Measurements from ENCODE around the gene TRIP12. TPM values are rescaled to one million over a fixed set of nuclear protein-coding genes. Genes with fewer than 3 reads are reported as not detected.

Gene TRIP12
- total and polyA plus RNA-seq, 2 donors (not counting 3 experiments of a cell fraction or from before 2014, with no cell fraction given) = 53.8 to 278 TPM

DNA sequence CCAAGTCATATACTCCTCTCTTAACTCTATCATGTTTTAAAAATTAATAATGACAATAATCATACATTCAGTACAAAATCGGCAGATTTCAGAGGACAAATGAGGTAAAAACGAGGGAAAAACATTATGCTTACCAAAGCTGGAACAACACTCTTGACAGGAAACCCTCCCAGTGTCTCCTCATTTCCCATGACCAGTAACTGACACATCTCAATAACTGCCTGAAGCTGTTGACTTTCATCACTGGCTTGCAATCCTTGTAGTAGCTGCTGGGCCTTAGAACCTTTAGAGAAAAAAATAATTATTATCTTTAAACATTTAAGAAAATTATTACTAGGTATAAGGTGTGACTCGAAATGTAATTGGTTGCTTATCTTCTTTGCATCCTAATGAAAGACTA is 103.6 kb downstream of the TRIP12 start:
- H3K4me1 ChIP-seq (ENCODE audit: control insufficient read depth, extremely low read depth, insufficient read depth, low read length) = peaks cover 23% of the 10 kb centered on the region
- intact Hi-C loops (cut with micrococcal nuclease) (no loop called here), dilution Hi-C loops (cut with MboI; ENCODE audit: extremely low pct_ligation_motif_present, low sequenced_read_pairs) (no loop called here)
- no peak for DNase-seq (ENCODE audit: low read depth, low spot score)
- no peak overlapping the region for H3K27ac ChIP-seq (ENCODE audit: insufficient read depth, low read depth, low read length)
- H3K4me3 ChIP-seq (replicated peaks in 1 of 3; ENCODE audit: insufficient read depth in 1 of 3, low read depth in 1 of 3, low read length in 3 of 3) = no peak overlapping the region
- H3K27me3 ChIP-seq (ENCODE audit: control insufficient read depth in 2 of 2, insufficient read depth in 2 of 2, low read length in 2 of 2) = no peaks in the 10 kb centered on the region
- H3K79me2 ChIP-seq (ENCODE audit: control insufficient read depth, insufficient read depth, low read length) = no peaks in the 10 kb centered on the region
- no peak for FAIRE-seq
- H3K9me3 ChIP-seq (replicated peaks; ENCODE audit: control insufficient read depth, insufficient read depth, low read length) = no peaks in the 10 kb centered on the region
- no TSS peak for BruUV-seq (replicated peaks)
- CTCF ChIA-PET = interaction anchor here (1.2 kb wide), 1 partner anchor 17 kb away, joined by 4 read pairs; no protein-coding TSS in a partner anchor
- POLR2A ChIA-PET = no interaction called here
- no peak for TF ChIP-seq JUN (IDR thresholded peaks at IDR 0.05; ENCODE audit: borderline replicate concordance, insufficient read depth, insufficient read length, low read depth)
- TF ChIP-seq FOS (IDR thresholded peaks at IDR 0.05; ENCODE audit: borderline replicate concordance, insufficient read depth, low read length) = peak; percentile 44
- H3K9ac ChIP-seq (replicated peaks; ENCODE audit: extremely low read depth, insufficient read depth, low read length) = no peak overlapping the region
- peaks cover 3% of the 10 kb centered on the region for H4K20me1 ChIP-seq (replicated peaks; ENCODE audit: control insufficient read depth, extremely low read depth, insufficient read depth, low read length)
- H3K9me1 ChIP-seq (replicated peaks; ENCODE audit: control insufficient read depth, extremely low read depth, insufficient read depth, low read length) = no peaks in the 10 kb centered on the region
- no peaks in the 10 kb centered on the region for H3K36me3 ChIP-seq (ENCODE audit: control insufficient read depth in 2 of 2, extremely low read depth in 1 of 2, insufficient read depth in 2 of 2, low read length in 2 of 2)
- H2AFZ ChIP-seq (ENCODE audit: low read depth, low read length) = no peak overlapping the region
- H3K4me2 ChIP-seq (ENCODE audit: insufficient read depth, low read length) = no peak overlapping the region

- POLR2A ChIA-PET = no interaction called here
- FAIRE-seq = no peak
Measured at GRCh38 chr2:229815858-229816257, 106.0 kb downstream of the TRIP12 start.

More at GRCh38 chr2:229815858-229816257, 106.0 kb downstream of the TRIP12 start:
- no TSS peak for BruUV-seq (replicated peaks)
- H3K4me1 ChIP-seq (ENCODE audit: control insufficient read depth, extremely low read depth, insufficient read depth, low read length) = peaks cover 13% of the 10 kb centered on the region
- H3K36me3 ChIP-seq (ENCODE audit: control insufficient read depth in 2 of 2, extremely low read depth in 1 of 2, insufficient read depth in 2 of 2, low read length in 2 of 2) = peaks cover 0 to 1% of the 10 kb centered on the region in 2 experiments
- intact Hi-C loops (cut with micrococcal nuclease) = no loop called here
- H2AFZ ChIP-seq (ENCODE audit: low read depth, low read length) = no peak overlapping the region
- TF ChIP-seq POLR2A (IDR thresholded peaks at IDR 0.05; ENCODE audit: low read depth, low read length) = no peak
- TF ChIP-seq FOS (IDR thresholded peaks at IDR 0.05; ENCODE audit: borderline replicate concordance, insufficient read depth, low read length) = peak; percentile 43
- H3K79me2 ChIP-seq (ENCODE audit: control insufficient read depth, insufficient read depth, low read length) = no peaks in the 10 kb centered on the region
- no peaks in the 10 kb centered on the region for H4K20me1 ChIP-seq (replicated peaks; ENCODE audit: control insufficient read depth, extremely low read depth, insufficient read depth, low read length)
- H3K4me2 ChIP-seq (ENCODE audit: insufficient read depth, low read length) = peak overlapping the region; percentile 10
- peak; percentile 38 for DNase-seq (ENCODE audit: low read depth, low spot score)
- CTCF ChIA-PET = interaction anchor here (1.0 to 4.5 kb wide), 5 partner anchors 12 to 95 kb away, joined by 3 to 28 read pairs (median 4); no protein-coding TSS in a partner anchor
- H3K27me3 ChIP-seq (ENCODE audit: control insufficient read depth in 2 of 2, insufficient read depth in 2 of 2, low read length in 2 of 2) = no peaks in the 10 kb centered on the region
- H3K9ac ChIP-seq (replicated peaks; ENCODE audit: extremely low read depth, insufficient read depth, low read length) = no peak overlapping the region
- dilution Hi-C loops (cut with MboI; ENCODE audit: extremely low pct_ligation_motif_present, low sequenced_read_pairs) = no loop called here
- H3K4me3 ChIP-seq (replicated peaks in 1 of 3; ENCODE audit: insufficient read depth in 1 of 3, low read depth in 1 of 3, low read length in 3 of 3) = no peak overlapping the region
- peak overlapping the region; percentile 32 for H3K27ac ChIP-seq (ENCODE audit: insufficient read depth, low read depth, low read length)
- no peaks in the 10 kb centered on the region for H3K9me1 ChIP-seq (replicated peaks; ENCODE audit: control insufficient read depth, extremely low read depth, insufficient read depth, low read length)
- no peaks in the 10 kb centered on the region for H3K9me3 ChIP-seq (replicated peaks; ENCODE audit: control insufficient read depth, insufficient read depth, low read length)
